GM19193 (cell line): ENCODE data around the gene XYLT1.

Experiments used
- POLR2A ChIP-seq: IDR thresholded peaks from 4 replicates; pipeline ENCODE4 v1.6.1; 2011; ENCODE audit not compliant: insufficient read depth, insufficient read length; ENCODE audit errors: extremely low read depth

XYLT1 gene

GRCh38 chr16:17196526-17196925 is 274.2 kb downstream of the XYLT1 start:
- no peak for TF ChIP-seq POLR2A

- TF ChIP-seq POLR2A, result no peak
These were observed 276.5 kb downstream of the XYLT1 start for GRCh38 chr16:17194190-17194780.

GRCh38 chr16:17193566-17194100 is 277.1 kb downstream of the XYLT1 start:
- no peak for TF ChIP-seq POLR2A

DNA sequence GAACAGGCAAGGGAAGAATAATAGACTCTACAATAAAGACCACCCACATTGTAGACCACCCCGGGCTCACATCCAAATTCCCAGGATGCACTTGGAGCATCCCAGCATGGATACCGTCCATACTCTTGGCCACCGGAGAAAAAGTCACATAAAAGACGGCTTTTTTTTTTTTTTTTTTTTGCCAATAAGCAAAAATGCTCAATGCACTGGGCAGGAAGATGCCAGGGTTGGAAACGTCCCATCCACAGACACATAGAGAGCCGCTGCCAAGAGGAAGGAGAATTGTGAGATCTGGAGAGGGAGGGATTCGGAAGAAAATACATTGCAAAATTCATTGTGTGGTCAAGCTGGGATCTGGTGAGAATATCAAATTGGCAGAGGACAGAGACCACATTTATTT is 286.7 kb downstream of the XYLT1 start:
- TF ChIP-seq POLR2A, result no peak

- TF ChIP-seq POLR2A, result no peak
These were observed 292.5 kb downstream of the XYLT1 start for GRCh38 chr16:17177959-17178905.

DNA sequence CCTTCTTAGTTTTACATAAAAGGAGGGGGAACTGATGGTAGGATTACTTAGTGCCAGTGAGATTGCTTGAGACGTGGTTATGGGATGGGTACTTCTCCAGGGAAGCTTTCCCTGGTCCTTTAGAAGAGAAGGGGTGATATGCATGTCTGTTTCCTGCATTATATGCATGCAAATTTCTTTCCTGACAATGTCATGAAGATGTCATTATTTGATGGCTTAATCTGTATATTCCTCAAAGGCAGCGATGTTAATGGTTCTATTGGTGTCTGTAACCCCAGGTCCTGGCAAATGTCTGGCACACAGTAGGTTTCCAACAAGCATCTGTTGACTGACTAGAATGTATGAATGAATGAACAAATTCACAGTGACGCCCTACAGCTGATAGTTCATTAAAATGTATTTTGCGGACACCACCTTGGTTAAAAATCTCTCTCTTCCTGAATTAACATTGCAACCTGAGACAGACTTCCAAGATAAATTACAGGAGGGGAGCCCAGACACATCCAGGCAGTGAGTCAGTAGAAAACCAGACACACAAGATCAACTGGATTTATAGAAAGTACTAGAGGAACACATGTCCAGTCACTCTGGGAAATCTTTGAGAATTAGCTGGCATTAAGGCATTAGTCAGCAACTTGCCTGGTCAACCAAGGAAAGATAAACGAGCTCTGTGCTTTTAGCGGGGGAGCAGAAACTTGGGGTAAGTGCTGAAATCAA is 293.4 kb downstream of the XYLT1 start:
- TF ChIP-seq POLR2A, result no peak

- no peak for TF ChIP-seq POLR2A
These were observed 294.6 kb downstream of the XYLT1 start for GRCh38 chr16:17176199-17176598.

GRCh38 chr16:17173281-17173680 is 297.5 kb downstream of the XYLT1 start:
- TF ChIP-seq POLR2A, result no peak

DNA sequence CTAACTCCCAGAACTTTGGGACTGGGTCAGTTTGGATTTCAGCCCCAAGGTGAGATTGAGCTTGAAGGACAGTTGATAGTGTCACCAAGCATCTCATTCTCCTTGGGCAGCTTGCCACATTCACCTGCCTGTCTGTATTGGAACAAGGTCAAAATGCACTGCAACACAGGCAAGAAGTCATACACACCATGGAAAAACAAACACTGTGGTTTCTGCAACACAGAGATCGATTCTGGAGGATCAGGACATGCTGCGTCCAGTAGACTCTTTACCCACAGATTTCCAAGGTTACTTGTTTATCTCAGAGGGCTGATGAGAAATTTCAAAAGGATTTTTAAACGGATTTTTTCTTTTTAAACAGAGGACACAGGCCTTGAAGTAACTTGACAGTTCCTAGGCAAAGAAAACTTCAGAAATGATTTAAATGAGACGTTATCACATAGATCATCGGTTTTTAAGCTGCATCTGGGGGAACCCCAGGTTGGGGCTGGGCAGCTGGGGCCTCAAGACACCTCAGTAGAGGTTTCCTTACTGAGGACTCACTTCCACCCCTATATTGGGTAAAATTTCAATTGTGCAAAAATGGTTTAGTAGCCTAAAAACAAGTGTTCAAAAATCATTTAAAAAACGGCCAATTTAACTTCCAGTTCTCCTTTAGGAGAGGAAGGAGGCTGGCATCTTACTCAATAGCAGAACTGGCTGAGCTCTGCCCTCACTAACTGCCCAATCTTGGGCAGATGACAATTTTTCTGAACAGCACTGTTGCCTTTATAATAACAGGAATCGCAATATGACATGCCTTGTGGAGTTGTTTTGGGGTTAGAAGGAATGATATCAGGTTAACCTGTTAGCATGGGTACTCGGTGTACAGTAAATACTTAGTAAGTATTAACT is 299.3 kb downstream of the XYLT1 start:
- TF ChIP-seq POLR2A, result no peak

DNA sequence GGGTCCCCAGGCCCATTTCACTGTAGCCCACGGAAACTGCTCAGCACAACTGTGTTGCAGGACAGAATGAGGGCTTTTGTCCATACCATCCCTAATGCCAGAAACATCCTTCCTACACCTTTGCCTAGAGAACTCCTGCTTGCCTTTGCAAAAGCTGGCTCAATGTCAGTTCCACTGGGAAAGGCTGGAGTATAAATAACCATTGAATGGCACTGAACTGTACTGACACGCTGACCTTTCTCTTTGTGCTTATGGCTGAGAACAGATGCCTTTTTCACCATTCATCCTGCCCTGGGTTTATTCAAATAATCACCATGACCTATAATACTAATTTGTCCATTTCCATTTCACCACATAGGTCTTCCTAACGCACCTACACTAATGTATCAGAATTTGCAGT is 300.3 kb downstream of the XYLT1 start:
- TF ChIP-seq POLR2A, result no peak

DNA sequence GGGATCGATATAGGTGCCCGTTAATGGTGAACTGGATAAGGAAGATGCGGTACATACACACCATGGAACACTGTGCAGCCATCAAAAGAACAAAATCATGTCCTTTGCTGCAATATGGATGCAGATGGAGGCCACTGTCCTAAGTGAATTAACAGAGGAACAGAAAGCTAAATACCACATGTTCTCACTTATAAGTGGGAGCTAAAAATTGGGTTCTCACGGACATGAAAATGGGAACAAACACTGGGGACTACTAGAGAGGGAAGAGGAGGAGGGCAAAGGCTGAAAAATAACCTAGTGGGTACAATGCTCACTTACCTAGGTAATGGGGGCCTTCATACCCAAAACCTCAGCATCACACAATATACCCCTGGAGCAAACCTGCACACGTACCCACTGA is 302.6 kb downstream of the XYLT1 start:
- no peak for TF ChIP-seq POLR2A

DNA sequence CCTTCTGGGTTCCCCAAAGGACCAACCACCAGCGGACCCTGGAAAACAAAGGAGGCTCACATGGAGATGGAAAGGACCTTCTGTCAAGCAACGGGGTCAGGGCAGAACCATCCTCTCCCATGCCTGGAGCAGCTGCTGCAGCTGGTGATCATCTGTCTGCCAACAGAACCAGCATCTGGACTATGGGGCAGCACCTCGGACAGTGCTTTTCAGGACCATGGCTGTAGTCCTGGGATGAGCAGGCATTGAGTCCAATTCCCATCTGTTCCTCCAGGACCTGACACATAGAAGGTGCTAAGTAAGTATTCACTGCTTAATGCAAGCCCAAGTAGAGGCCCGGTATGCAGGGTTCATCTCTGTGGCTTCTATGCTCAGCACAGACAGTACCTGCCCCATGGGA is 304.7 kb downstream of the XYLT1 start:
- no peak for TF ChIP-seq POLR2A

- no peak for TF ChIP-seq POLR2A
These were observed 308.2 kb downstream of the XYLT1 start for GRCh38 chr16:17162560-17162959.

DNA sequence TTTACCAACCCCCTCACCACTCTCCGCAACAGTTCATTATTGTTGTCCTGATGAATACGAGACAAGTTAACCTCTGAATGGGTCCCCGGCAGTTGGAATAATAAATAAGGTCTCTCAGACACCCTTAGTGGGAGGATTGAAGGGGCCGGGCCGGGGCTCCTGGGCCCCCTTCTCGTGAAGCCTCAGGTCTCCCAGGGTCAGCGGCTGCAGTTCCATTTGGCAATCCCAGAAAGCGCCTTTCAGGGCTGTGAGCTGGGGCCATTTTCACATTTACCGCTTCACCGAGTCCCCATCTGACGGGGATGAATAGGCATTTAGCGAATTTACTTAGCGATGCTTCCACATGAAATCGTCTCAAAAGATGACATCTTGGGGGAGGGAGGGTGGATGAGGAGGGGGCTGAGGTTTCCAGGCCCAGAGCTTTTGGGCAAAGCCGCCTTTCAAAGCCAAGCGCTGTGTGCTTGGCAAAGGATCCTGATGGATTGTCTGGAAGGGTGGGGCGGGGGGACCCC is 309.8 kb downstream of the XYLT1 start:
- no peak for TF ChIP-seq POLR2A

- no peak for TF ChIP-seq POLR2A
These were observed 310.4 kb downstream of the XYLT1 start for GRCh38 chr16:17160285-17160853.

DNA sequence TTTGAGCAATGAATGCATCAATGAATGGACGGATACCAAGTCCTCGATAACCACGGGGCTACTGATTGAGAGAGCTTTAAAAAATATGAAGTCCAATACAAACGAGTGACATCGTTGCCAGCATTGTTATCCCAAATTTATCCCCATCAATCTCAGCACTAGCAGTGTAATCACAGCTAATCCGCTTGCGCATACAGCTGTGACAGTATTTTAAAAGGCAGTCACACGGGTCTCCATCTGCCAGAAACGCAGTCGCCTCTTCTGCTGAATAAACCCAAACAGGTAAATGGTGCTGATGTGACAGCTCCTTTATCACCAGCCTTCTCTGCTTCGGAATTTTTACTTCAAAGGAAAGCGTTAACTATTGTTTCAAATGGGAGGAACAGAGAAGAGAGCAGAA is 311.1 kb downstream of the XYLT1 start:
- no peak for TF ChIP-seq POLR2A
